Measurements from ENCODE around the gene MUL1. TPM values are rescaled to one million over a fixed set of nuclear protein-coding genes. Genes with fewer than 3 reads are reported as not detected.
"Not testable (repeated sequence)": the region's sequence is repeated elsewhere in the genome, so short reads cannot be mapped to it uniquely, and the experiment has no call there.

The MUL1 gene
- total and polyA plus RNA-seq, 8 donors = 3.7 to 53.1 (median 12.9) TPM

- Histone ChIP-seq H3K27me3 (no peaks in the 10 kb centered on the region), H3K27ac (no peak overlapping the region), H3K36me3 (peaks cover 41 to 66% (median 64%) of the 10 kb centered on the region in 4 donors), H3K4me3 (no peak overlapping the region), H3K4me1 (peaks cover 8 to 30% (median 9%) of the 10 kb centered on the region in 4 donors), H3K9me3 (no peaks in the 10 kb centered on the region)
- DNase-seq = no peak
- intact Hi-C loops (cut with DNase I; ENCODE audit: low total_unique reads) = loop anchor here (10.0 kb wide), 1 partner anchor 583 kb away; no protein-coding TSS in a partner anchor
- TF ChIP-seq POLR2AphosphoS5 (IDR thresholded peaks at IDR 0.05) (no peak), POLR2A (IDR thresholded peaks at IDR 0.05) (no peak), CTCF (IDR thresholded peaks at IDR 0.05) (no peak), EP300 (IDR thresholded peaks at IDR 0.05) (no peak)
- 82 to 92% (median 87%) methylated on average over 7 of the region's 7 CpGs for WGBS, 5 donors
Observed at GRCh38 chr1:20498116-20498515, 9.8 kb downstream of the MUL1 start.

GRCh38 chr1:20497506-20497905, 10.4 kb downstream of the MUL1 start:
- H3K27me3 ChIP-seq = no peaks in the 10 kb centered on the region
- 71 to 80% (median 78%) methylated on average over 6 of the region's 6 CpGs for WGBS, 5 donors
- no peak overlapping the region for H3K27ac ChIP-seq
- peaks cover 40 to 60% (median 57%) of the 10 kb centered on the region in 4 donors for H3K36me3 ChIP-seq
- TF ChIP-seq POLR2AphosphoS5 (IDR thresholded peaks at IDR 0.05) (no peak), EP300 (IDR thresholded peaks at IDR 0.05) (no peak), CTCF (IDR thresholded peaks at IDR 0.05) (no peak), POLR2A (IDR thresholded peaks at IDR 0.05) (no peak)
- intact Hi-C loops (cut with DNase I; ENCODE audit: low total_unique reads) = loop anchor here (10.0 kb wide), 1 partner anchor 583 kb away; no protein-coding TSS in a partner anchor
- DNase-seq = no peak
- H3K4me3 ChIP-seq = no peak overlapping the region
- no peaks in the 10 kb centered on the region for H3K9me3 ChIP-seq
- peaks cover 8 to 30% (median 9%) of the 10 kb centered on the region in 4 donors for H3K4me1 ChIP-seq

GRCh38 chr1:20496725-20497383, 11.1 kb downstream of the MUL1 start:
- not testable (repeated sequence) for H3K4me3 ChIP-seq, DNase-seq, H3K27me3 ChIP-seq, H3K27ac ChIP-seq, H3K9me3 ChIP-seq
- WGBS, 5 donors = 85 to 89% (median 86%) methylated on average over 12 of the region's 12 CpGs
- Histone ChIP-seq H3K4me1 (peaks cover 8 to 30% (median 9%) of the 10 kb centered on the region in 4 donors), H3K36me3 (peaks cover 33 to 54% (median 51%) of the 10 kb centered on the region in 4 donors)
- intact Hi-C loops (cut with DNase I; ENCODE audit: low total_unique reads) = loop anchor here (10.0 kb wide), 1 partner anchor 582 kb away; no protein-coding TSS in a partner anchor

- Histone ChIP-seq H3K9me3 (no peaks in the 10 kb centered on the region), H3K27ac (peak overlapping the region in 1 of 5 donors; percentile 50), H3K36me3 (peaks cover 27 to 48% (median 45%) of the 10 kb centered on the region in 4 donors), H3K4me1 (peaks cover 8 to 30% (median 9%) of the 10 kb centered on the region in 4 donors), H3K27me3 (no peaks in the 10 kb centered on the region), H3K4me3 (no peak overlapping the region)
- intact Hi-C loops (cut with DNase I; ENCODE audit: low total_unique reads) = loop anchor here (10.0 kb wide), 1 partner anchor 581 kb away; no protein-coding TSS in a partner anchor
- 35 to 48% (median 40%) methylated on average over 8 of the region's 8 CpGs for WGBS, 5 donors
- no peak for TF ChIP-seq CTCF (IDR thresholded peaks at IDR 0.05)
- TF ChIP-seq POLR2A (IDR thresholded peaks at IDR 0.05) = no peak
- TF ChIP-seq POLR2AphosphoS5 (IDR thresholded peaks at IDR 0.05) = peak in 1 of 3 donors; percentile 48
- no peak for DNase-seq
Observed at GRCh38 chr1:20496241-20496661, 11.7 kb downstream of the MUL1 start.

GRCh38 chr1:20495661-20496060, 12.3 kb downstream of the MUL1 start:
- H3K4me3 ChIP-seq = no peak overlapping the region
- H3K4me1 ChIP-seq = peaks cover 8 to 30% (median 9%) of the 10 kb centered on the region in 4 donors
- 91 to 100% (median 93%) methylated on average over 1 of the region's 1 CpG for WGBS, 5 donors
- intact Hi-C loops (cut with DNase I; ENCODE audit: low total_unique reads) = loop anchor here (10.0 kb wide), 1 partner anchor 581 kb away; no protein-coding TSS in a partner anchor
- peak overlapping the region in 2 of 5 donors; percentile 38 to 50 for H3K27ac ChIP-seq
- H3K36me3 ChIP-seq = peaks cover 21 to 42% (median 39%) of the 10 kb centered on the region in 4 donors
- H3K9me3 ChIP-seq = no peaks in the 10 kb centered on the region
- no peak for TF ChIP-seq POLR2AphosphoS5 (IDR thresholded peaks at IDR 0.05)
- TF ChIP-seq CTCF (IDR thresholded peaks at IDR 0.05) = no peak
- TF ChIP-seq POLR2A (IDR thresholded peaks at IDR 0.05) = no peak
- no peak for TF ChIP-seq EP300 (IDR thresholded peaks at IDR 0.05)
- no peak for DNase-seq
- H3K27me3 ChIP-seq = no peaks in the 10 kb centered on the region
